GM19467 (cell line): ENCODE data around the gene CMSS1.
"Not testable (repeated sequence)": the region's sequence is repeated elsewhere in the genome, so short reads cannot be mapped to it uniquely, and the experiment has no call there.

ENCODE experiments used
- ATAC-seq: cut with Tn5 transposase; IDR thresholded peaks from one replicate; pipeline ENCODE4 v1.9.1; 2021; ENCODE audit warnings: mild to moderate bottlenecking, moderate library complexity; ENCODE audit not compliant: unreplicated experiment

Gene CMSS1

DNA sequence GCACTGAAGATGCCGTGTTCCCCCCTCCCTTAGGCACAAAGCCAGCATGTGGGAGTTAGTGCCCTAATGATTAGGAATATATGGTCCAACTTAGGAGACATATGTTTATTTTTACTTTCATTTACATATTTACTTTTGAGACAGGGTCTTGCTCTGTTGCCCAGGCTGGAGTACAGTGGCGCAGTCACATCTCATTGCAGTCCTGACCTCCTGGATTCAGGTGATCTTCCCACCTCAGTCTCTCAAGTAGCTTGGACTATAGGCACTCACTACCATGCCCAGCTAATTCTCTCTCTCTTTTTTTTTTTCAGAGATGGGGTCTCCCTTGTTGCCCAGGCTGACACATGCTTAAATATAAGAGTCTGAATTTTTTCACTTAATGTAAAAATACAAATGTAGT is 391.5 kb downstream of the CMSS1 start:
- ATAC-seq = no peak

DNA sequence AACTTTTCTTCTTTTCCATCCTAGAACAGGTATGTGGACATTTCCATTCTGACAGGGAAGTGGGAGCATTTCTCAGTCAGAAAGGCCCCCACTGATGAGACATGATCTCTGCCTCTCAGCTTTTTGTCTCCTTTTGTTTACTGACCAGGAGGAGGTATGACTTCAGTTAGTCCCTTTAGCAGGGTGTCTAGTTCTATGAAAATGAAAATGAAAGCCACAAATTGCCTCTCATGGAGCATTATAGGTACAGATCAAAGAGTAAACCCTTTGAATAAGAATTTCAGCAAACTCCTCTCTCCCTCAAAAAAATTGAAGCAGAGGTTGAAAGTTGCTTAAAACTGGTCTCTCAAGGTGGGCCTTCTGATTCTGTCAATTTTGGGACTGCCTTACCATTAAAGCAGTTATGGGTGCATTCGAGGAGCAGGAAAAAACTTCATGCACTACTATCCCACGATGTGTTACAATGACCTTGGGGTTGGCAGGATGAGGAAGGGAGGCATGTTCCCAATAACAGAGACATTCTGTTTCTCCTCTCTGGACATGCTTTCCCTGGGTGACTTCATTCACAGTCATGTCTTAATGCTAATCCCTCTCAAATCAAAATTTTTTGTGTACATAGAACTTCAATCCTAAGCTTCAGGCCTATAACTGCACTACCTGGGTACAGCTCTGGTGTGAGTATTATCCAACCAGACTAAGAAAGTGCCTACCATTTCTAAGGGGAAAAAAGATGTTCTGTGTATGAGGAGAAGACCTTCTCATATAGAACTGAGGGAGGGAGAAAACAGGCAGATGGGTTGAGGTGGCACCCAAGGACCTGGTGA is 392.5 kb downstream of the CMSS1 start:
- ATAC-seq = peak; percentile 97

DNA sequence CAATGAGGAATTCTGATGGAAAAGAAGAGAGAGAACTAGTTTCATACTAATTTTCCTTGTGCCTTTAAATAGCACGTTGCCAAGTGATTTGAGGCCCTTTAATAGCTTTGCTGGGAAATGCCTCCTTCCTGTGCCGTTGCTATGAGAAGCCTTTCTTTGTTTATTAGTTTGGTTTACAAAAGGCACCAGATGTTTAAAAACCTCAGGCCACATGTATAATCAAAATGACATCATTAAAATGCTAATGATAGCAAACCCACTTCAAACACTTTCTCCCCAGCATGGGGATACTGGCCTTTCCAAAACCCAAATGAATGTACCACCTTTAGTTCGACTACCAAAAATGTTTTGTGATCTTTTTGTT is 393.1 kb downstream of the CMSS1 start:
- no peak for ATAC-seq

DNA sequence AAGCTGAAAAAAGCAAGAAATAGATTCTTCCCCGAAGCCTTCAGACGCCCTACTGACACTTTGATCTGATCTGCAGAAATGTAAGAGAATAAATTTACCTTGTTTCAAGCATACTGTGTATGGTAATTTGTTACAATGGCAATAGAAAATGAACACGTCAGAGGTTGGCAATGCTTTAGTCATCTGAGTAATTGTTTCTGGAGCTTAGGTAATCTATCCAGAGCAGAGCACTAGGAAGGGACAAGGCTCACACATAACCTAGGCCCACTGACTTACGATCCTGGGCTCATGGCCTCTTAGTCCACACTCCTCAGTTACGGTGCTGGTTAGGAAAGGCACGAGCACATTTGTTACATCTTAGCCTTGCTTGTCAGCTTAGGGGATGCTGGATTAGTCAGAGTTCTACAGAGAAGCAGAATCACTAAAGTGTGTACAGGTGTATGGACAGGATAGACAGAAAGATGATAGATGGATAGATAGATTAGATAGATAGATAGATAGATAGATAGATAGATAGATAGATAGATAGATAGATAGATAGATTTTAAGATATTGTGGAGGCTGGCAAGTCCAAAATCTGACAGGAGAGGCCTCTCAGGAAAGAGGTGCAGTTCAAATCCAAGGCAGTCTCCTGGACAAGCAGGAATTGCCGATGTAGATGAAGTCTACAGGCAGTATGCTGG is 396.4 kb downstream of the CMSS1 start:
- no peak for ATAC-seq

DNA sequence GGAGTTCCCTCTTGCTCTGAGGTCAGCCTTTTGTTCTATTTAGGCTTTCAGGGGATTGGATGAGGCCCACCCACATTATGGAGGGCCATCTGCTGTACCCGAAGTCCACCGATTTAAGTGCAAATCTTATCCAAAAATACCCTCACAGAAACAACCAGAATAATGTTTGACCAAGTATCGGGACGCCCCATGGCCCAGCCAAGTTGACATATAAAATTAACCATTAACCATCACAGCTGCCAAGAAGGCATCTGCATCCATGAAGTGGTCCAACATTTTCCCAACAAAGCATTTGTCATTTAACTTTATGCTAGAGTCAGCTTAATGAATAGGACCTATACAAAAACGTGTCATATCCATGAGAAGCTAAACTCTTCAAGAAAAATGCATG is 396.9 kb downstream of the CMSS1 start:
- ATAC-seq = no peak

DNA sequence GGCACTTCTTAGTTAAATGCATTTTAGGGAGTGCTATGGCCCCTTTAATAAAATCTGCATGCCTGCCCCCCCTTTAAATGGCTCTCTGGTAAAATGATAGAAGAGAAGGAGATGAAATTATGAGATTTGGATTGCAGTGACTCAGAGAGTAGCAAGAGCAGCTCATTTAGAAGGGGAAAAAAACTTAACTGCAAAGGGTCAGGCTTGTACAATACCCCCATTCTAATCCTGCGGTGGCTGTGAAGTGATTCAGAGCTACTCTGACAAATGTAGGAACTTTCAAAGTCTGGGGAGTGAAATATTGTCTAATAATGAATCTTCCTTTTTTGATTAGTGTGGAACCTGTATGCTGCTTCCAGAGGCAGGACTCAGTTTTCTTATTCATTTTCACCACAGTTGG is 399.1 kb downstream of the CMSS1 start:
- no peak for ATAC-seq

DNA sequence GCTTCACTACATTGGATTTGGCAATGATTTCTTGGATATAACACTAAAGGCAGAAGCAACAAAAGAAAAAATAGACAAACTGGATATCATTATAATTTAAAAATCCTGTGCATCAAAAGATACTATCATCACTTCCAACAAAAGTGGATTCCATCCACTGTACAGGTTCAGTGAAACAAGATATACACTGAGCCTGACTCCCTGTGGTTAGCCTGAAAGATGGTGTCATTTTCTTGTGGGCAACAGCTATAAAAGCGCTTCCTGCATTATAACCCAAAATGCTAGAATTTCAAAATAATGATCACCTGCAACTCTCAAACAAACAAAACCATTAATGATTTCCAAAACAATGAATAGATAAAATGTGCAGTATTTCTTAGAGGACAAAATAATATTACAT is 403.5 kb downstream of the CMSS1 start:
- no peak for ATAC-seq

DNA sequence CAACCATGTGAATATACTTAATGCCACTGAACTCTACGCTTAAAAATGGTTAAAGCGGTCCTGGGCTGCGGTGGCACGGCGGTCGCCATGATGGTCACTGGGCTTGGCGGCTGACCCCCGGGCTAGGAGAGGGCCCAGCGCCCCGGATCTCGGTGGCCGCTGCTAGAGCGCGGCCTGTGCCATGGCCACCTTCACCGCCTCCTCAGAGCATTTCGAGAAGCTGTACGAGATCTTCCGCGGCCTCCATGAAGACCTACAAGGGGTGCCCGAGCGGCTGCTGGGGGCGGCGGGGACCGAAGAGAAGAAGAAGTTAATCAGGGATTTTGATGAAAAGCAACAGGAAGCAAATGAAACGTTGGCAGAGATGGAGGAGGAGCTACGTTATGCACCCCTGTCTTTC is 407.5 kb downstream of the CMSS1 start:
- ATAC-seq = no peak

DNA sequence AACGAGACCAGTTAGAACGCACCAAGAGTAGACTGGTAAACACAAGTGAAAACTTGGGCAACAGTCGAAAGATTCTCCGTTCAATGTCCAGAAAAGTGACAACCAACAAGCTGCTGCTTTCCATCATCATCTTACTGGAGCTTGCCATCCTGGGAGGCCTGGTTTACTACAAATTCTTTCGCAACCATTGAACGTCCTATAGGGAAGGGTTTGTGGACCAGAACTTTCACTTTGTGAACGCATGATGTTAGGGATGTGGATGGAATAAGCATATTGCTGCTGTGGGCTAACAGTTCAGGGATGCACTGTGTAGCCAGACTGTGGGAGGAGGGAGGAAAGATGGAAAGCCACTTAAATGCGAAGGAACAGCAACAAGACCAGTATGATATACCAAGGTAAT is 408.2 kb downstream of the CMSS1 start:
- no peak for ATAC-seq

DNA sequence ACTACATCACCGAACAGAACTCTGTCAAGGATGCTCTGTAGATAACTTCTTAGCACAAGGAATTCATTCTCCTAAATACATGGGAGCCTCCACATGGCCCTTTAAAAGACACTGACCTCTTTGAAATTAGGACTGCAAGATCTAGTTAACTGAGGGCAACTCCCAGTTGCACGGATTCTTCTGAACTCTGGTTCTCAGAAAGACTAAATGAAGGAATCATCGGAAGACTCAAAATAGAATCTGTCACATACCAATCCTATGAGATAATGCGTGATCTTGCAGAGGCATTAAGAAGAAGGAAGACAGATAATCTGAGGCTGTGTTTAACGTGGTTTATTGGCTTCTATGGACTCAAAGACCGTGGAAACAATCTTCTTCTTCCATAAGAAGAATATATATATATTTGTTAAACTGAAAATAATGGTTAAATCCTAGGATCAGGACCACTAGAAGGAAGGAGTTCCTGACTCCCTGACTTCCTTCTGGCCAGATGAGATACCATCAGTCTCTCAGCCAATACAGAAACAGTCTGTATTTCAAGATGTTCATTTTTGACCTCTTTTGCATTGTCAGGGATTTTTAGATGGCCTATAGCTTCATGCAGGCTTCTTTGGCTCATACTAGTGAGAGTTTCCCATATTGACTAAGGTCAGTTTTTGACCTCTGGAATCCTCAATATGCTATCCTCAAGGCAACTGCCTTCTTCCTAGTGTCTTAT is 409.2 kb downstream of the CMSS1 start:
- no peak for ATAC-seq

DNA sequence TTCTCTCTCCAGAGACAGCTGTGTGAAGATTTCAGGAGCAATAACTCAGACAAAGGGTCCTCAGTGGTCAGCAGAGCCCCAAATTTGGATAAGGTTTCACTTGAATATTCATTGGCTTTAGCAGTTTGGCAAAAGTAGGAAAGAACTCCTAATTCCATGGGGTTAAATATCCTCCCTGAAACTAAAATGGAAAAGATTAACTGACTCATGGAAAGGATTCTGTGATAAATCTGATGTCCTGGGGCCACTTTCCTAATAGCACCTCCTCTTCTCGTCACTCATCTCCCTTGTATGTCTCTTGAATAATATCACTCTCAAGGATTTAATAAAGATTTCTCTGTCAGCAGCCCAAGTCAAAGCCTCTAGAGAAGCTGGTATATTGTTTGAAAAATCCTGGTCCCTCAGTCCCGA is 409.9 kb downstream of the CMSS1 start:
- ATAC-seq = no peak

DNA sequence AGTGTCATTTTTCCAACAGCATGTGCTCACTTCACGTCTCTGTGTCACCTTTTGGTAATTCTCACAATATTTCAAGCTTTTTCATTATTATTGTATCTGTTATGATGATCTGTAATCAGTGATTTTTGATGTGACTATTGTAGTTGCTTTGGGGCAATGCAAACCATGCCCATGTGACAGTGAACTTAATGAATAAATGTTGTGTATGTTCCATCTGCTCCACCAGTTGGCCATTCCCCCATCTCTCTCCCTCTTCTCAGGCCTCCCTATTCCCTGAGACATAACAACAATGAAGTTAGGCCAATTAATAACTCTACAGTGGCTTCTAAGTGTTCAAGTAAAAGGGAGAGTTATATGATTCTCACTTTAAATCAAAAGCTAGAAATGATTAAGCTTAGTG is 410.6 kb downstream of the CMSS1 start:
- ATAC-seq = no peak

DNA sequence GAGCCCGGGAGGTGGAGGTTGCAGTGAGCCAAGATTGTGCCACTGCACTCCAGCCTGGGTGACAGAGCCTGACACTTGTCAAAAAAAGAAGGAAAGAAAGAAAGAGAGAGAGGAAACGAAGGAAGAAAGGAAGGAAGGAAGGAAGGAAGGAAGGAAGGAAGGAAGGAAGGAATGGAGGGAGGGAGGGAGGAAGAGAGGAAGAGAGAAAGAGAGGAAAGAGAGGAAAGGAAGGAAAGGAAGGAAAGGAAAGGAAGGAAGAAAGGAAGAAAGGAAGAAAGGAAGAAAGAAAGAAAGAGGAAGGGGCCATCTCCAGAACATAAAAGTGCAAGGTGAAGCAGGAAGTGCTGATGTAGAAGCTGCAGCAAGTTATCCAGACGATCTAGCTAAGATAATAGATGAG is 411.5 kb downstream of the CMSS1 start:
- ATAC-seq = not testable (repeated sequence)

DNA sequence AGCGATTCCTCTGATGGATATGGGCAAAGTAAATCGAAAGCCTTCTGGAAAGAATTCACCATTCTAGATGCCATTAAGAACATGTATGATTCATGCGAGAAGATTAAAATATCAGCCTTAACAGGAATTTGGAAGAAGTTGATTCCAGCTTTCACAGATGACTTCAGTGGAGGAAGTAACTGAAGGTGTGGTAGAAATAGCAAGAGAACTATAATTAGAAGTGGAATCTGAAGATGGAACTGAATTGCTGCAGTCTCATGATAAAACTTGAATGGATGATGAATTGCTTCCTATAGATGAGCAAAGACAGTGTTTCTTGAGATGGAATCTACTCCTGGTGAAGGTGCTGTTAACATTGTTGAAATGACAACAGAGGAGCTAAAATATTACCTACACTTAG is 413.0 kb downstream of the CMSS1 start:
- ATAC-seq = no peak
